Gastroesophageal sphincter (tissue), 3 donors: ENCODE measurements around the gene ZFX.

Source experiments
- POLR2A ChIP-seq, 2 donors: fragments of 450-650 bp; IDR thresholded peaks; one replicate each; pipeline ENCODE4 v1.6.1; 2017; ENCODE audit warnings: antibody characterized with exemption in 2 of 2, mild to moderate bottlenecking in 2 of 2, moderate library complexity in 1 of 2
- POLR2AphosphoS5 ChIP-seq: sonication (generic); formaldehyde crosslinking; IDR thresholded peaks from one replicate; pipeline ENCODE4 v1.6.1; 2017; ENCODE audit warnings: antibody characterized with exemption
- TF ChIP-seq, protein P1 (sequence below), 4 experiments: fragments of 200-600 bp in 2 of 4; fragments of 450-650 bp in 2 of 4; sonication (generic) in 1 of 4; IDR thresholded peaks; one replicate each; pipeline ENCODE4 v1.5.1; 2017 to 2019; ENCODE audit warnings: antibody characterized with exemption in 4 of 4, mild to moderate bottlenecking in 2 of 4, moderate library complexity in 2 of 4

DNA sequence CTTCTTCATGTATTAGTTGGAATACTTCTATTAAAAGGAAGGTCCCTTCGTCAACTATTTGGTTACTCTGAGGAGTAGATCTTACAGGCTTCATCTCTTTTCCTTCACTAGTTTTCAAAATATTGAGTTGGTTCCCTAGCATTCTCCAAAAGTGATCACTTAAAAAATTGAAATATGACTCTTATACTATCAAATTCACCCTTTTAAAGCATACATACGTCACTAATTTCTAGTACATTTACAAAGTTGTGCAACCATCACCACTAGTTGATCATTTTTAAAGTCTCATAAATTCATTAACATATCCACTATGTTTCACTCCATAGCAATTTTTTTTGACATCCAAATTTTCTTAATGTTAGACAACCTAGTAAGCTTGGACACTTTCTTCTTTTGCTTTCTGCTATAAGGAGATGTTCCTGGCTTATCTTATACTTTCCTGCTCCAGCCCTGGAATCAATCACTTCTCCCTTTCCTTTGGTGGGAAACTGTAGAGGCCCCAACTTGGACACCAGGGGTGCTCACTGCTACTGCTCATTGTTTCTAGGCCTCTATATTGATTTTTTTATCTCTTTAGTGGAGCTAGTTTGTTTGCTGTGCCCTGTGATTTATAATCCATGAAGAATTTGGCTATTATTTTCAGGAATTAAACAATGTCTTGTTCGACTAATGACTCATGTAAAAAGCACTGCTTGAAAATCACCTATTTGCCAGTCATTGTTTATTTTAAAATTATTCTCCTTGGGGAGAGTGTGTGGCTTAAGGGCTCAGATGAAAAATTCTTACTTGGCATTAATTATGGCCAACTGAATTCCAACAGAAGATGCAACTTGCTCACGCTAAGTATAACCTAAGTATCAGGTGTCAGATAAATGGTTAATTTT lies 4.0 kb upstream of the ZFX start:
- TF ChIP-seq, protein P1, sequence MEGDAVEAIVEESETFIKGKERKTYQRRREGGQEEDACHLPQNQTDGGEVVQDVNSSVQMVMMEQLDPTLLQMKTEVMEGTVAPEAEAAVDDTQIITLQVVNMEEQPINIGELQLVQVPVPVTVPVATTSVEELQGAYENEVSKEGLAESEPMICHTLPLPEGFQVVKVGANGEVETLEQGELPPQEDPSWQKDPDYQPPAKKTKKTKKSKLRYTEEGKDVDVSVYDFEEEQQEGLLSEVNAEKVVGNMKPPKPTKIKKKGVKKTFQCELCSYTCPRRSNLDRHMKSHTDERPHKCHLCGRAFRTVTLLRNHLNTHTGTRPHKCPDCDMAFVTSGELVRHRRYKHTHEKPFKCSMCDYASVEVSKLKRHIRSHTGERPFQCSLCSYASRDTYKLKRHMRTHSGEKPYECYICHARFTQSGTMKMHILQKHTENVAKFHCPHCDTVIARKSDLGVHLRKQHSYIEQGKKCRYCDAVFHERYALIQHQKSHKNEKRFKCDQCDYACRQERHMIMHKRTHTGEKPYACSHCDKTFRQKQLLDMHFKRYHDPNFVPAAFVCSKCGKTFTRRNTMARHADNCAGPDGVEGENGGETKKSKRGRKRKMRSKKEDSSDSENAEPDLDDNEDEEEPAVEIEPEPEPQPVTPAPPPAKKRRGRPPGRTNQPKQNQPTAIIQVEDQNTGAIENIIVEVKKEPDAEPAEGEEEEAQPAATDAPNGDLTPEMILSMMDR (IDR thresholded peaks at IDR 0.05): no peak
- peak; percentile 24 for TF ChIP-seq POLR2AphosphoS5
- no peak for TF ChIP-seq POLR2A (IDR thresholded peaks at IDR 0.05)
